Stomach (tissue), 4 donors: ENCODE results near the gene KIAA1191.

Experiments
- CTCF ChIP-seq, 7 experiments: fragments of 450-650 bp in 4 of 7; fragments of 200-600 bp in 3 of 7; sonication (generic) in 3 of 7; IDR thresholded peaks; one replicate each; pipeline ENCODE4 v1.5.1; 2016 to 2019; ENCODE audit warnings: antibody characterized with exemption in 7 of 7, control low read depth in 2 of 7, mild to moderate bottlenecking in 1 of 7
- EP300 ChIP-seq: sonication (generic); formaldehyde crosslinking; IDR thresholded peaks from one replicate; pipeline ENCODE4 v1.6.1; 2017; ENCODE audit warnings: antibody characterized with exemption
- POLR2A ChIP-seq, 4 donors: fragments of 450-650 bp; IDR thresholded peaks; one replicate each; pipeline ENCODE4 v1.6.1; 2016; ENCODE audit warnings: antibody characterized with exemption in 4 of 4, control low read depth in 2 of 4, mild to moderate bottlenecking in 1 of 4, moderate library complexity in 1 of 4

GRCh38 chr5:176366232-176366894, 4.8 kb upstream of the KIAA1191 start:
- TF ChIP-seq CTCF (IDR thresholded peaks at IDR 0.05), result no peak
- TF ChIP-seq POLR2A (IDR thresholded peaks at IDR 0.05), result no peak
- no peak for TF ChIP-seq EP300
